Measurements from ENCODE around the gene WASHC4.

- TF ChIP-seq POLR2A (IDR thresholded peaks at IDR 0.05; ENCODE audit: low read depth, low read length): no peak
- TF ChIP-seq POLR2AphosphoS5 (IDR thresholded peaks at IDR 0.05; ENCODE audit: low read depth, low read length): no peak
Observed at GRCh38 chr12:105157606-105158005, 50.1 kb downstream of the WASHC4 start.
